8988T (cell line): ENCODE data around the gene MAGED2.
"Not testable (repeated sequence)": the region's sequence is repeated elsewhere in the genome, so short reads cannot be mapped to it uniquely, and the experiment has no call there.

Experiments
- DNase-seq: peaks from one replicate; pipeline ENCODE4 v3.0.0; 2011

Gene MAGED2

GRCh38 chrX:54818221-54818620 lies 10.7 kb downstream of the MAGED2 start:
- DNase-seq: no peak

GRCh38 chrX:54819201-54819600 lies 11.7 kb downstream of the MAGED2 start:
- no peak for DNase-seq

GRCh38 chrX:54820737-54821136 lies 13.2 kb downstream of the MAGED2 start:
- DNase-seq: no peak

GRCh38 chrX:54821310-54821709 lies 13.8 kb downstream of the MAGED2 start:
- no peak for DNase-seq

- no peak for DNase-seq
Observed at GRCh38 chrX:54824195-54824594, 16.6 kb downstream of the MAGED2 start.

GRCh38 chrX:54824722-54825121 lies 17.2 kb downstream of the MAGED2 start:
- DNase-seq: no peak

- DNase-seq: no peak
Observed at GRCh38 chrX:54825716-54826438, 18.3 kb downstream of the MAGED2 start.

- DNase-seq: no peak
Observed at GRCh38 chrX:54826598-54826997, 19.1 kb downstream of the MAGED2 start.

GRCh38 chrX:54838583-54838982 lies 31.0 kb downstream of the MAGED2 start:
- no peak for DNase-seq

GRCh38 chrX:54841184-54841874 lies 33.8 kb downstream of the MAGED2 start:
- DNase-seq: not testable (repeated sequence)

GRCh38 chrX:54842607-54843006 lies 35.1 kb downstream of the MAGED2 start:
- DNase-seq: no peak

- no peak for DNase-seq
Observed at GRCh38 chrX:54843050-54843449, 35.5 kb downstream of the MAGED2 start.

GRCh38 chrX:54847700-54848099 lies 40.2 kb downstream of the MAGED2 start:
- not testable (repeated sequence) for DNase-seq

GRCh38 chrX:54865208-54865607 lies 57.7 kb downstream of the MAGED2 start:
- no peak for DNase-seq
